IPS-18c (cell line): ENCODE measurements around the gene LOXHD1.

Source experiments
- H3K4me3 ChIP-seq: 2 replicates; pipeline ENCODE4 v1.7.0; 2013; ENCODE audit warnings: low read depth, mild to moderate bottlenecking, low read length, moderate library complexity; ENCODE audit not compliant: insufficient read depth
- H3K9me3 ChIP-seq: one replicate; pipeline ENCODE4 v1.6.1; 2013; ENCODE audit warnings: mild to moderate bottlenecking, low read length, moderate library complexity; ENCODE audit not compliant: control insufficient read depth, insufficient read depth

Gene LOXHD1

GRCh38 chr18:46570666-46571065, 86.4 kb downstream of the LOXHD1 start:
- Histone ChIP-seq H3K4me3 (no peak overlapping the region), H3K9me3 (no peaks in the 10 kb centered on the region)

GRCh38 chr18:46570134-46570533, 86.9 kb downstream of the LOXHD1 start:
- H3K4me3 ChIP-seq: no peak overlapping the region
- no peaks in the 10 kb centered on the region for H3K9me3 ChIP-seq

GRCh38 chr18:46569211-46569610, 87.8 kb downstream of the LOXHD1 start:
- Histone ChIP-seq H3K4me3 (no peak overlapping the region), H3K9me3 (no peaks in the 10 kb centered on the region)

- Histone ChIP-seq H3K9me3 (no peaks in the 10 kb centered on the region), H3K4me3 (no peak overlapping the region)
Observed at GRCh38 chr18:46567196-46567595, 89.8 kb downstream of the LOXHD1 start.

- no peaks in the 10 kb centered on the region for H3K9me3 ChIP-seq
Observed at GRCh38 chr18:46566111-46566510, 90.9 kb downstream of the LOXHD1 start.

GRCh38 chr18:46565256-46565655, 91.8 kb downstream of the LOXHD1 start:
- Histone ChIP-seq H3K4me3 (no peak overlapping the region), H3K9me3 (no peaks in the 10 kb centered on the region)

More at GRCh38 chr18:46566111-46566510, 90.9 kb downstream of the LOXHD1 start:
- H3K4me3 ChIP-seq: no peak overlapping the region

GRCh38 chr18:46563317-46563716, 93.7 kb downstream of the LOXHD1 start:
- Histone ChIP-seq H3K9me3 (no peaks in the 10 kb centered on the region), H3K4me3 (no peak overlapping the region)

- Histone ChIP-seq H3K4me3 (no peak overlapping the region), H3K9me3 (no peaks in the 10 kb centered on the region)
Observed at GRCh38 chr18:46562674-46563192, 94.3 kb downstream of the LOXHD1 start.

GRCh38 chr18:46560671-46561045, 96.4 kb downstream of the LOXHD1 start:
- Histone ChIP-seq H3K9me3 (no peaks in the 10 kb centered on the region), H3K4me3 (no peak overlapping the region)

GRCh38 chr18:46559946-46560670, 96.9 kb downstream of the LOXHD1 start:
- H3K4me3 ChIP-seq: no peak overlapping the region
- H3K9me3 ChIP-seq: no peaks in the 10 kb centered on the region

- Histone ChIP-seq H3K9me3 (no peaks in the 10 kb centered on the region), H3K4me3 (no peak overlapping the region)
Observed at GRCh38 chr18:46559296-46559695, 97.7 kb downstream of the LOXHD1 start.

GRCh38 chr18:46556590-46557206, 100.3 kb downstream of the LOXHD1 start:
- Histone ChIP-seq H3K9me3 (no peaks in the 10 kb centered on the region), H3K4me3 (no peak overlapping the region)

GRCh38 chr18:46555724-46556123, 101.3 kb downstream of the LOXHD1 start:
- H3K9me3 ChIP-seq: no peaks in the 10 kb centered on the region
- no peak overlapping the region for H3K4me3 ChIP-seq

- Histone ChIP-seq H3K9me3 (no peaks in the 10 kb centered on the region), H3K4me3 (no peak overlapping the region)
Observed at GRCh38 chr18:46555213-46555612, 101.8 kb downstream of the LOXHD1 start.

- H3K4me3 ChIP-seq: no peak overlapping the region
- no peaks in the 10 kb centered on the region for H3K9me3 ChIP-seq
Observed at GRCh38 chr18:46554406-46555080, 102.5 kb downstream of the LOXHD1 start.

- Histone ChIP-seq H3K4me3 (no peak overlapping the region), H3K9me3 (no peaks in the 10 kb centered on the region)
Observed at GRCh38 chr18:46550609-46551008, 106.4 kb downstream of the LOXHD1 start.

- H3K9me3 ChIP-seq: no peaks in the 10 kb centered on the region
- no peak overlapping the region for H3K4me3 ChIP-seq
Observed at GRCh38 chr18:46547520-46547919, 109.5 kb downstream of the LOXHD1 start.

- no peak overlapping the region for H3K4me3 ChIP-seq
- no peaks in the 10 kb centered on the region for H3K9me3 ChIP-seq
Observed at GRCh38 chr18:46546111-46546640, 110.8 kb downstream of the LOXHD1 start.
